Panc1 (cell line): ENCODE data around the gene CLEC16A. TPM values are rescaled to one million over a fixed set of nuclear protein-coding genes. Genes with fewer than 3 reads are reported as not detected.

ENCODE experiments used
- ATAC-seq: fragments of 200-7000 bp; cut with Tn5 transposase; 2 replicates; pipeline ENCODE4 v1.9.1; 2020; ENCODE audit warnings: mild to moderate bottlenecking, moderate library complexity
- BruUV-seq: library from RNA; stranded (reverse); fragments of 400-500 nt; replicated peaks from 2 replicates; lab custom pipeline; 2021; lab: Mats Ljungman, UMichigan
- CTCF ChIA-PET: fragments of 300-600 bp; sonication (Branson Sonifier 250); formaldehyde crosslinking; loops from one replicate; lab custom pipeline; 2022; ENCODE audit warnings: antibody characterized with exemption; lab: Charles Lee
- POLR2A ChIA-PET: fragments of 300-600 bp; sonication (Branson Sonifier 250); formaldehyde crosslinking; loops from one replicate; lab custom pipeline; 2022; ENCODE audit warnings: antibody characterized with exemption; lab: Charles Lee
- DNase-seq: peaks from one replicate; pipeline ENCODE4 v3.0.0-alpha.2; 2010; ENCODE audit warnings: low read depth, low spot score
- H3K27ac ChIP-seq: 2 replicates; pipeline ENCODE4 v1.5.1; 2011; ENCODE audit warnings: mild to moderate bottlenecking, low read length, inconsistent platforms
- H3K27me3 ChIP-seq: fragments of 200-500 bp; sonication (Bioruptor generic); 2 replicates; pipeline ENCODE4 v1.6.0; 2014; ENCODE audit warnings: low read length, inconsistent platforms; ENCODE audit not compliant: control insufficient read depth, insufficient read depth
- H3K36me3 ChIP-seq: fragments of 200-500 bp; sonication (Bioruptor generic); 2 replicates; pipeline ENCODE4 v1.5.1; 2014; ENCODE audit warnings: inconsistent platforms, mild to moderate bottlenecking, low read length, moderate library complexity; ENCODE audit not compliant: control insufficient read depth, insufficient read depth
- H3K4me1 ChIP-seq: 2 replicates; pipeline ENCODE4 v1.5.1; 2011; ENCODE audit warnings: inconsistent platforms, mild to moderate bottlenecking, low read length, moderate library complexity; ENCODE audit not compliant: control insufficient read depth, insufficient read depth
- H3K4me3 ChIP-seq, 2 experiments: 2 replicates each; pipeline ENCODE4 v1.5.1; 2011 to 2012; ENCODE audit warnings: low read depth in 2 of 2, low read length in 2 of 2, mild to moderate bottlenecking in 2 of 2, inconsistent platforms in 1 of 2, moderate library complexity in 1 of 2
- H3K9me3 ChIP-seq: fragments of 200-500 bp; sonication (Bioruptor generic); 2 replicates; pipeline ENCODE4 v1.5.1; 2014; ENCODE audit warnings: low read depth, mild to moderate bottlenecking, inconsistent platforms, low read length, moderate library complexity; ENCODE audit not compliant: control insufficient read depth, insufficient read depth
- CTCF ChIP-seq: fragments of 450-650 bp; IDR thresholded peaks from 2 replicates; pipeline ENCODE4 v1.5.1; 2017; ENCODE audit warnings: mild to moderate bottlenecking
- POLR2AphosphoS5 ChIP-seq: IDR thresholded peaks from 2 replicates; pipeline ENCODE4 v1.6.1; 2012; ENCODE audit warnings: mild to moderate bottlenecking, low read depth, low read length, moderate library complexity
- REST ChIP-seq, 2 experiments: IDR thresholded peaks; 2 replicates each; pipeline ENCODE4 v1.6.1; 2011 to 2012; ENCODE audit warnings: low read depth in 2 of 2, control low read depth in 1 of 2, low read length in 1 of 2, mild to moderate bottlenecking in 1 of 2, moderate library complexity in 1 of 2; ENCODE audit not compliant: insufficient read depth in 1 of 2
- SIN3A ChIP-seq: IDR thresholded peaks from 2 replicates; pipeline ENCODE4 v1.6.1; 2012; ENCODE audit warnings: low read depth, mild to moderate bottlenecking, low read length, moderate library complexity, borderline replicate concordance; ENCODE audit not compliant: insufficient read depth
- TCF7L2 ChIP-seq: IDR thresholded peaks from 2 replicates; pipeline ENCODE4 v1.6.1; 2011; ENCODE audit warnings: mild to moderate bottlenecking, low read depth, low read length, inconsistent platforms
- in situ Hi-C: cut with HindIII; loops from 2 replicates; pipeline ENCODE4 v1.10.0; 2016; ENCODE audit warnings: low sequenced_read_pairs, low pct_unique_long_range_greater_than_20kb
- intact Hi-C: fragments of 100-400 bp; cut with micrococcal nuclease; formaldehyde crosslinking; loops from one replicate; pipeline ENCODE4 v1.10.0; 2022; ENCODE audit not compliant: unreplicated experiment
- total RNA-seq: library from RNA; stranded (reverse); gene quantifications from one replicate; pipeline ENCODE4 v1.2.1, GENCODE V29; 2021; ENCODE audit not compliant: unreplicated experiment

Gene CLEC16A
- total RNA-seq, 1 experiment from 2014 or later, result 21.0 TPM

- in situ Hi-C loops, result no loop called here
- Histone ChIP-seq H3K27ac (no peak overlapping the region), H3K9me3 (no peaks in the 10 kb centered on the region), H3K4me3 (no peak overlapping the region), H3K27me3 (no peaks in the 10 kb centered on the region), H3K36me3 (no peaks in the 10 kb centered on the region; the same call in 1 of the 2 replicates), H3K4me1 (peaks cover 25% of the 10 kb centered on the region)
- CTCF ChIA-PET, result interaction anchor here (0.6 kb wide), 1 partner anchor 124 kb away, joined by 3 read pairs; no protein-coding TSS in a partner anchor
- TF ChIP-seq CTCF (no peak), REST (IDR thresholded peaks at IDR 0.05; ENCODE audit: insufficient read depth in 1 of 2, low read depth in 2 of 2, low read length in 1 of 2) (no peak), SIN3A (no peak), POLR2AphosphoS5 (no peak), TCF7L2 (no peak)
- no TSS peak for BruUV-seq
- ATAC-seq (no peak), DNase-seq (no peak)
- POLR2A ChIA-PET, result no interaction called here
- intact Hi-C loops, result no loop called here
These were observed 186.8 kb downstream of the CLEC16A start for GRCh38 chr16:11130978-11131665.

- BruUV-seq, result no TSS peak
- CTCF ChIA-PET, result interaction anchor here (0.6 to 0.8 kb wide), 2 partner anchors 124 to 167 kb away, joined by 3 read pairs; no protein-coding TSS in a partner anchor
These were observed 187.3 kb downstream of the CLEC16A start for GRCh38 chr16:11131706-11132105.

More at GRCh38 chr16:11131706-11132105, 187.3 kb downstream of the CLEC16A start:
- no peak for ATAC-seq
- H3K9me3 ChIP-seq, result no peaks in the 10 kb centered on the region
- in situ Hi-C loops (no loop called here), intact Hi-C loops (no loop called here)
- no peaks in the 10 kb centered on the region; the same call in 1 of the 2 replicates for H3K36me3 ChIP-seq
- POLR2A ChIA-PET, result no interaction called here
- H3K27me3 ChIP-seq, result no peaks in the 10 kb centered on the region
- TF ChIP-seq POLR2AphosphoS5, result no peak
- no peak for TF ChIP-seq CTCF
- TF ChIP-seq TCF7L2, result no peak
- TF ChIP-seq REST (IDR thresholded peaks at IDR 0.05; ENCODE audit: insufficient read depth in 1 of 2, low read depth in 2 of 2, low read length in 1 of 2), result no peak
- no peak for TF ChIP-seq SIN3A
- H3K27ac ChIP-seq, result no peak overlapping the region
- DNase-seq, result no peak
- H3K4me1 ChIP-seq, result peaks cover 31% of the 10 kb centered on the region
- H3K4me3 ChIP-seq, result no peak overlapping the region
